Measurements from ENCODE around the gene GRK5. TPM values are rescaled to one million over a fixed set of nuclear protein-coding genes. Genes with fewer than 3 reads are reported as not detected.
A peak's percentile ranks its signal among the peaks of the same experiment; 100 is the strongest.

The GRK5 gene
- polyA plus RNA-seq, 1 experiment, result 20.8 TPM

DNA sequence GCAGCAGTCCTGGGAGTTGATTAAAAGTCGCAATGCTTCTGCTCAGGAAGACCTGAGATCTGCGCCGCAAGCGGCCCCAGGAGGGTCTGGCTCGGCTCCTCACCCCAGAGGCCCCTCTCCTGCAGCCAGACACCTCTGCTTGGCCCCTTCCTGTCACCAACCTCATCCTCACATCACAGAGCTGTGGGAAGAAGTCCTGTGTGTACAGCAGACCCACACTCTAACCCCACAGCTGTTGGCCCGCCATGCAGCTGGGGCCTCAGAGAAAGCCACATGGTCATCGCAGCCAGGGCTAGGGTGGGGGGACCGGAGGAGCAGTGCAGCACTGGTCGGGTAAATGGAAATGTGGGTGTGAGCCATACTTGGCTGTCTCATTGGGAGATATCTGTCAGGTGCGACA lies 237.5 kb downstream of the GRK5 start:
- no peaks in the 10 kb centered on the region for H3K27me3 ChIP-seq (ENCODE audit: control insufficient read depth, insufficient read depth, low read length)
- peaks cover 16% of the 10 kb centered on the region for H3K36me3 ChIP-seq (ENCODE audit: control insufficient read depth, insufficient read depth, low read length)
- H3K4me3 ChIP-seq (ENCODE audit: low read depth, low read length), result no peak overlapping the region
- ChIA-PET CTCF (interaction anchor here (0.5 to 9.1 kb wide), 30 partner anchors 8 to 392 kb away, joined by 3 to 143 read pairs (median 5); partner anchors contain the start of genes GRK5 and RGS10), POLR2A (no interaction called here)
- DNase-seq (ENCODE audit: low read depth), result no peak
- TF ChIP-seq, protein P1, sequence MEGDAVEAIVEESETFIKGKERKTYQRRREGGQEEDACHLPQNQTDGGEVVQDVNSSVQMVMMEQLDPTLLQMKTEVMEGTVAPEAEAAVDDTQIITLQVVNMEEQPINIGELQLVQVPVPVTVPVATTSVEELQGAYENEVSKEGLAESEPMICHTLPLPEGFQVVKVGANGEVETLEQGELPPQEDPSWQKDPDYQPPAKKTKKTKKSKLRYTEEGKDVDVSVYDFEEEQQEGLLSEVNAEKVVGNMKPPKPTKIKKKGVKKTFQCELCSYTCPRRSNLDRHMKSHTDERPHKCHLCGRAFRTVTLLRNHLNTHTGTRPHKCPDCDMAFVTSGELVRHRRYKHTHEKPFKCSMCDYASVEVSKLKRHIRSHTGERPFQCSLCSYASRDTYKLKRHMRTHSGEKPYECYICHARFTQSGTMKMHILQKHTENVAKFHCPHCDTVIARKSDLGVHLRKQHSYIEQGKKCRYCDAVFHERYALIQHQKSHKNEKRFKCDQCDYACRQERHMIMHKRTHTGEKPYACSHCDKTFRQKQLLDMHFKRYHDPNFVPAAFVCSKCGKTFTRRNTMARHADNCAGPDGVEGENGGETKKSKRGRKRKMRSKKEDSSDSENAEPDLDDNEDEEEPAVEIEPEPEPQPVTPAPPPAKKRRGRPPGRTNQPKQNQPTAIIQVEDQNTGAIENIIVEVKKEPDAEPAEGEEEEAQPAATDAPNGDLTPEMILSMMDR (IDR thresholded peaks at IDR 0.05; ENCODE audit: insufficient read depth, low read depth, low read length), result no peak

DNA sequence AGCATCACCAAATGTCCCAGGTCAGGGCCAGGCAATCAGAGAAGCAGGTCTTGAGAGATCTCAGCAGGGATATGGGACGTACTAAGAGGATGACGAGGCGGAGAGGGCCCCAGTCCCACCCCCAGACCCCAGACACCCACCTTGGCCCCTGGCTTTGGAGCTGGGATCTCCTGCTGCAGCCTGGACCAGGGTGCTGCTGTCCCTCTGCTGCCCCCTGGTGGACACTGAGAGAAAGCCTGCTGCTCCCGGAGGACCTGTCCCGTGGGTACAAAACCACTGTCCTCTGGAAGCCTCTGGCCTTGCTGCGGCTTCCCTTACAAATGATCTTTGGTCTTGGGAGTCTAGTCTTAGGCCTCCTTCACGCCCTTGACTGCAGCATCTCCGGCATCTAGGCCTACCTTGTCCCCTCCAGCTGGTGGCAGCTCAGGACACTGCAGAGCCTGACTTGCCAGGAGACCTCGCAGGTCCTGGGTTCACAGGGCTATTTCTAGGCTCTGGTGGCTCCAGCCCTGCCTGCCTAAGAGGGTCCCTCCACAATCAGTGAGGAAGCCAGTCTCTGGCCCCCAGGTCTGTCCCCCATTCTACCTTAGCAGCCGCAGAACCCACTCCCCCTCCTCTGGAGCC lies 238.1 kb downstream of the GRK5 start:
- ChIA-PET CTCF (interaction anchor here (0.5 to 9.1 kb wide), 37 partner anchors 9 to 393 kb away, joined by 3 to 143 read pairs (median 4); partner anchors contain the start of genes GRK5 and RGS10), POLR2A (no interaction called here)
- no peak overlapping the region for H3K4me3 ChIP-seq (ENCODE audit: low read depth, low read length)

DNA sequence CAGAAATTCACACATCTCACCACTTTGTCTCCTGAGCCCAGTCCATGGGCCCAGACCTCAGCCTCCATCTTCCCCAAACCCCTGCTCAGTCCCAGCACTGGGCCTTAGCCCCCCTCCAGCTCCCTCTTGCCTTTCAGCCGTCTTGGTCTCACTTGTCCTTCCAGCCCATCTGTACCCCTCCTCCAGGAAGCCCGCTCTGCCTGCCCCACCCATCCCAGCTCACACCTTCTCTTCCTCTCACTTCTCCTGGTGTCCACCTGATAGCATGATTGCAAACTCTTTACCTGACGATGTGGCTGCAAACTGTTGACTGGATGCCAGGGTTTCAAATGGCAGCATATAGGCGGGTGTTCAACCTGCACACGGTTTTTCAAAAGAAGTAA lies 238.6 kb downstream of the GRK5 start:
- POLR2A ChIA-PET, result no interaction called here
- DNase-seq (ENCODE audit: low read depth), result no peak
- CTCF ChIA-PET, result interaction anchor here (0.6 to 9.1 kb wide), 30 partner anchors 9 to 273 kb away, joined by 3 to 143 read pairs (median 4); partner anchors contain the start of genes GRK5 and RGS10

More for the DNA sequence above, 238.1 kb downstream of the GRK5 start:
- H3K36me3 ChIP-seq (ENCODE audit: control insufficient read depth, insufficient read depth, low read length), result peaks cover 16% of the 10 kb centered on the region
- TF ChIP-seq, protein P1 (IDR thresholded peaks at IDR 0.05; ENCODE audit: insufficient read depth, low read depth, low read length), result peak; percentile 98
- H3K27me3 ChIP-seq (ENCODE audit: control insufficient read depth, insufficient read depth, low read length), result no peaks in the 10 kb centered on the region
- DNase-seq (ENCODE audit: low read depth), result no peak

DNA sequence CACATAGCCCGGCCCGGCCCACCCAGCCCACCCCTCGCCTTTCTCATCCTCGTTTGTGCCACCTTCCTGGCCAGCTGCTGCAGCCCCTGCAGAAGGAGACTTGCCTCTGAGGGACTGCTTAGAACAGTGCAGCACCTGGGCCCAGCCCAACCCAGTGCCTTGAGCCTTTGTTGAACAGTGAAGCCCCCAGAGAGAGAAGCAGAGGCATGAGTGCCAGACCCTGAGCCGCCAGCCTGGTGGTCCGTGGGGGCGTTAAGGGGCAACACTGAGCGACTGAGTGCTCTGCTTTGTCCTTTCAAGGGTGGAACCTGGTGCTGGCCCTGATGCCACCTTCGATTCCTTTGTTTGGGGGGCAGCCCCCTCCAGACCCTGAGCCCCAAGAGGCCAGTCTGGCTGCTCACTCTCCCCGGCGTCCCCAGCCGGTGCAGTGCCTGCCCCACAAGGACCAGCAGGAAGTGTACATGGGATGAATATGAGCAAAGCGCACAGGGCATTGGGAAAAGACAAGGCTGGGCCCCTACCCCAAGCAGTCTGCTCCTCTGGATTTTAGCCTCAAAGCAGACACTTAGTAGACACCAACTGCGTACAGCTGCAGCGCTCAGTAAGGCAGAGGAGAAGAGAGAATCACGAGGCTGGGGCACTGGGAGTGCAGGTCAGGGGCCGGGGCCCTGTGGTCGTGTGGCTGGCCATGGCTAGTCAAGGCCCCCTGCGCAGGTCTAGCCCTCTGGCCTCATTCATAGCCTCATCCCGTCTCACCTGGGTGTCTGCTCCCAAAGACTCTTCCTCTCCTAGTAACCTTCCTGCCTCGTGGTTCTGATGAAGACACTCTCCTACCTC lies 239.3 kb downstream of the GRK5 start:
- TF ChIP-seq, protein P1 (IDR thresholded peaks at IDR 0.05; ENCODE audit: insufficient read depth, low read depth, low read length), result no peak
- CTCF ChIA-PET, result interaction anchor here (0.6 to 9.1 kb wide), 11 partner anchors 18 to 245 kb away, joined by 3 to 143 read pairs (median 9); partner anchors contain the start of gene GRK5
- no peaks in the 10 kb centered on the region for H3K27me3 ChIP-seq (ENCODE audit: control insufficient read depth, insufficient read depth, low read length)
- no peak overlapping the region for H3K4me3 ChIP-seq (ENCODE audit: low read depth, low read length)
- DNase-seq (ENCODE audit: low read depth), result no peak
- peaks cover 17% of the 10 kb centered on the region for H3K36me3 ChIP-seq (ENCODE audit: control insufficient read depth, insufficient read depth, low read length)
- POLR2A ChIA-PET, result no interaction called here

More for the DNA sequence above, 238.6 kb downstream of the GRK5 start:
- H3K4me3 ChIP-seq (ENCODE audit: low read depth, low read length), result no peak overlapping the region
- peaks cover 16% of the 10 kb centered on the region for H3K36me3 ChIP-seq (ENCODE audit: control insufficient read depth, insufficient read depth, low read length)
- TF ChIP-seq, protein P1 (IDR thresholded peaks at IDR 0.05; ENCODE audit: insufficient read depth, low read depth, low read length), result no peak
- H3K27me3 ChIP-seq (ENCODE audit: control insufficient read depth, insufficient read depth, low read length), result no peaks in the 10 kb centered on the region

DNA sequence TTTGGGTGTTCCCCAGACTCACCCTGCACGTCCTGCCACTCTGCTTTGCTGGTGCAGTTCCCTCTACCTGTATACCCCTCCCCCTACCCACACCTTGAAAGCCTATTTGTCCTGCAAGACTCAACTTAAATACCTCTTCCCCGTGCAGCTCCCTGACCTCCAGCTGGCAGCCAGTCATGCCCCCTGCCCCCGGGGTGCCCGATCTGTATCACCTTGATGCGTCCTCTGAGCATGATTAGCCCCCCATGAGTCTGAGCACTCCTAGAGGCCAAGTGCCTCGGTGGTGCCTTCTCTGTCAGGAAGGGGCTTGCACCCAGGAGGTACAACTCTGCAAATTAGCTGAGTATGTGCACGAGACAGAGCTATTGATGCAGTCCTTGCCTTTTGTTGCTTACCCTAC lies 240.1 kb downstream of the GRK5 start:
- no peak for DNase-seq (ENCODE audit: low read depth)
- H3K4me3 ChIP-seq (ENCODE audit: low read depth, low read length), result no peak overlapping the region
- TF ChIP-seq, protein P1 (IDR thresholded peaks at IDR 0.05; ENCODE audit: insufficient read depth, low read depth, low read length), result no peak
- ChIA-PET CTCF (interaction anchor here (0.8 to 9.1 kb wide), 2 partner anchors 41 to 246 kb away, joined by 3 to 143 read pairs; no protein-coding TSS in a partner anchor), POLR2A (no interaction called here)
- no peaks in the 10 kb centered on the region for H3K27me3 ChIP-seq (ENCODE audit: control insufficient read depth, insufficient read depth, low read length)
- H3K36me3 ChIP-seq (ENCODE audit: control insufficient read depth, insufficient read depth, low read length), result peaks cover 20% of the 10 kb centered on the region

All from BJ (cell line).